Measurements from ENCODE around the gene RAE1.

The RAE1 gene

GRCh38 chr20:57401565-57401918 is 50.5 kb downstream of the RAE1 start:
- no peak for DNase-seq

DNA sequence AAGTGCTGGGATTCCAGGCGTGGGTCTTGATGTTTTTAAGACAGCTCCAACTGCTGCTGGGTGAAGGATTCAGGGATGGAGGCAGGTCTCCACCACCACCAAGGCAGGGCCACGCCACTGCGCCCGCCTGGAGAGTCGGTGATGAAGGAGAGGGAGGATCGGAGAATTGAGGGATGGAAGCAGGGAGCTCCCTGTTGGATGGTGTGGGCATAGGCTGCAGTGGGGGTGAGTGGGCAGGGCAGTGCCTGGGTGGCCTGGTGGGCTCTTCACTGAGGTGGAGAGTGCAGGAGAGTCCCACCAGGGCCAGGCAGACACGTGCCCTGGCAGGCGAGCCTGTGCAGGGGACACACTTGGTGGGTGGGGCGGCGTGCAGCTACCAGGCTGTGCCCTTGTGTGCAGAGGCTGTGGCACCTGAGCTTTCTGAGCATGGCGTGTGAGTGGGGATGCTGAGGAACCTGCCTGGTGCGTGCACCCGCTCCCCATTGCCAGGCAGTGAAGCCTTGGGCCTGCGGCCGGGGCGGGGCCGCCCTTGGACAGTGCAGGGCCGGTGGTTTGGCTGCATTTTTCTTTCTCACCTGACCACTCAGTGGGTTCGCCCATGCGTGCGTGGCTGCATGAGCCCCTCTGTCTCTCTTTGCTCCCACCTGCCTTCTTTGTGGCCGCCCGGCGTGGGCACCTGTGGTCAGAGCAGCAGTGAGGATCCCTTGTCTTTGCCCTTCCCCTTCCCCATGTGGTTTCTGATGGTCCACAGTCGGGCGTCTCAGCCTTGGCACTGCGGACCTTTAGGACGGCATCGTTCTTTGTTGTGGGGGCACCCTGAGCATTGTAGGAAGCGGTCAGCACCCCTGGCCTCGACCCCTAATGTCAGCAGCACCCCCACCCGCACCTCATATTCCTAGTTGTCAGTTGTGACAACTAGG is 51.4 kb downstream of the RAE1 start:
- DNase-seq, result no peak

GRCh38 chr20:57403216-57403615 is 52.2 kb downstream of the RAE1 start:
- no peak for DNase-seq

DNA sequence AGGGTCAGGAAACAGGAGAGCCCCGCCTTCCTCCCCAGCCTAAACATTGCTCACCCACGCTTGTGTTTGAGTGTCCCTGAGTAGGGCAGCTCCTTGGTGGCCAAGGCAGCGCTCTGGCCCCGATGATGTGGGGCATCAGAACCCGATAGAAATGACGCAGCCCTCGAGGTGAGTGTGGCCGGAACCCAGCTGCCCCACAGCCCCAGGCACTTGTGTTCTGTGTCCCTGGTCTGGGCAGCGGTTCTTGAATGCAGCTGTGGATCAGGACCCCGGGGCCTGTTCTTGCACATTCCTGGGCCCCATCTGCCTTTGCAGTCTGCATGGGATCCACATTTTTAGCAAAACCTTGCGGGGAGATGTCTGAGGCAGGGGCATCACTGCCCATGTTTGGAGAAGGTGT is 53.0 kb downstream of the RAE1 start:
- no peak for DNase-seq

- no peak for DNase-seq
Observed at GRCh38 chr20:57404419-57405072, 53.5 kb downstream of the RAE1 start.

DNA sequence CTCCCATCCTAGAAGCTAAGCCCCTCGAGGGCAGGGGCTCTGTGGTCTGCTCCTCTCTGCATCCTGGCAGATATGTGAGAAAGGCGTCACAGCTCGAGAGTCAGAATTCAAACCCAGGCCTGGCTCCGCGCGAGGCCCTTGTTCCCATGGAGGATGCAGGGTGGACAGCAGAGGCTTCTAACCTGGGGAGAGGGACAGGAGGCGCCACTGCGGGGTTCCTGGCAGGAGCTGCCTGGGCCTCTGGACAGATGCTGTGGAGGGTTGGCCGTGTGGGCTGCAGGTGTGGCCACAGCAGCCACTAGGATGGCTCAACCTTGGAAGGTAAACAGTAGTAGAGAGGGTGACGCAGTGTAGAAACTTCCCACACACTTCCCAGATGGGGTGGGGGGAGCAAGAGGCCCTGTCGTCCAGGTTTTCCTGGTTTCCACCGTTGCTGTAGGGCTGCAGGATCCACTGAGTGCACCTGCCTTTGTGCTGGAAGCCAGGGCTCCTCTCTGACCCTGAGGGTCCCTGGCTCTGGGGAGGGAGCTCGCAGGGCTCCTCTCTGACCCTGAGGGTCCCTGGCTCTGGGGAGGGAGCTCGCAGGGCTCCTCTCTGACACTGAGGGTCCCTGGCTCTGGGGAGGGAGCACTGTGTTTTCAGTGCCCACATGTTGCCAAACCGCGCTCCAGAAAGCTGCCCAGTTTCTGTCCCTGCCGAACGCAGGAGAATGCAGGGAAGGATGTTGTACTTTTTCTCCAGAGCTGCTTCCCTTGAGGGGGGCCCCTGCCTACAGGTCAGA is 54.4 kb downstream of the RAE1 start:
- no peak for DNase-seq

GRCh38 chr20:57407541-57407956 is 56.5 kb downstream of the RAE1 start:
- no peak for DNase-seq

- DNase-seq, result no peak
Observed at GRCh38 chr20:57408131-57408530, 57.1 kb downstream of the RAE1 start.

- no peak for DNase-seq
Observed at GRCh38 chr20:57408536-57409233, 57.6 kb downstream of the RAE1 start.

DNA sequence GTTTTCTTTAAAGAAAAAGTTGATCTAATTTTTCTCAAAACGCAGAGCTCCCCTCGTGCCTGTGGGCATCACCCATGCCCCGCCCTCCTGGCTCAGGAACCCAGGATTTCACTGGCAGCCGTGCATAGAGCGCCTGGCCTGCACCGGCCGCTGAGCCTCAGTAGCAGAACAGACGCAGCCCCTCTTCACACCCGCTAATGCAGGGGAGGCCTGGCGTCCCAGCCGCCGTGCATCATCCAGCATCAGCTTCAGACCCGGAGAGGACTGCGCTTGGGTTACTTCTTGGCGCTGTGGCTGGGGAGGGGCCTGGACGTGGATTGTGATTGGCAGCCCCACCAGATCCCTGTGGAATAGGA is 58.2 kb downstream of the RAE1 start:
- no peak for DNase-seq

DNA sequence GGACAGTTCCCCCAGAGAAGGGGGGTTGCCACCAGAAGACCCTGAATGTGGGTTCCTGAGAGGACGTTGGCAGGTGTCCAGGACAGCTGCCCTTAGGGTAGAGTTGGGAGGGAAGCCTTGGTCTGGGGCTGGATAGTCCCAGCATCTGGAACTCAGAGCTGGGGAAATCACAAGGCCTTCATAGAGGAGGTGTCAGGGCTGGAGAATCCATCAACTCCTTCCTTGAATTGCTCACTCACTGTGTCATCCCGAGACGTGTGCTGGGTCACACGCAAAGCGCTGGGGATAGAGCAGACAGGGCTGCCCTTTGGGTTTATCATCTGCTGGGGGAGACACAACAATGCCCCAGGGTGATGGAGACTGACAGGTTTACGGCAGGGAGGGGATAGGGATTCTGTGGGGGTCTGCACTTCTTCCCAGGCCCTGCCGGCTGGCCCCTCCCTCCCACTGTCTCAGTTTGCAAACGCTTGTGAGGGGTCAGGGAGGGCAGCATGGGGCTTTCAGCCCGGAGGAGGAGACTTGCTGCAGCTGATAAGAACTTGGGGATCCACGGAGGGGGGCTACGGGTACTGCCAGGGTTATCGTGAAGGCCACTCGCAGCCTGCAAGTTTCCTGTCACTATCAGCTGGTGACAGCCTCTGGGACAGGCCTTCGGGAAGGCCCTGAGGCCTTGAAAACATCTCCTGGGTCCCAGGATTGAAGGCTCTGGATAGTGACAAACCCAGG is 58.8 kb downstream of the RAE1 start:
- DNase-seq, result peak; percentile 36

- no peak for DNase-seq
Observed at GRCh38 chr20:57410398-57410920, 59.4 kb downstream of the RAE1 start.

DNA sequence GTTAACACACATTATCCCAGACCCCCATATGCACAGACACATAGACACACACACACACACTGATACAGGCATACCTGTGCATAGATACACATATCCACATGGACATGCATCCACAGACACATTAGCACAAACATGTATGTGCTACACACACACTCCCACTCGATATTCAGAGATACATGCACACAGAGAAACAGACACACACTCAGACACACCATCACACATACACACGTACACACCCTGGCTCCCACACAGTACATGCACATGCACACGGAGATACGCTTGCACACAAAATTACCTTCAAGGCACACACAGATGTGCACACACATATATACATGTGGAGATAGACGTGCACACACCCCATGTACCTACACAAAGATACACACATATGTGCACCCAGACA is 59.9 kb downstream of the RAE1 start:
- no peak for DNase-seq

DNA sequence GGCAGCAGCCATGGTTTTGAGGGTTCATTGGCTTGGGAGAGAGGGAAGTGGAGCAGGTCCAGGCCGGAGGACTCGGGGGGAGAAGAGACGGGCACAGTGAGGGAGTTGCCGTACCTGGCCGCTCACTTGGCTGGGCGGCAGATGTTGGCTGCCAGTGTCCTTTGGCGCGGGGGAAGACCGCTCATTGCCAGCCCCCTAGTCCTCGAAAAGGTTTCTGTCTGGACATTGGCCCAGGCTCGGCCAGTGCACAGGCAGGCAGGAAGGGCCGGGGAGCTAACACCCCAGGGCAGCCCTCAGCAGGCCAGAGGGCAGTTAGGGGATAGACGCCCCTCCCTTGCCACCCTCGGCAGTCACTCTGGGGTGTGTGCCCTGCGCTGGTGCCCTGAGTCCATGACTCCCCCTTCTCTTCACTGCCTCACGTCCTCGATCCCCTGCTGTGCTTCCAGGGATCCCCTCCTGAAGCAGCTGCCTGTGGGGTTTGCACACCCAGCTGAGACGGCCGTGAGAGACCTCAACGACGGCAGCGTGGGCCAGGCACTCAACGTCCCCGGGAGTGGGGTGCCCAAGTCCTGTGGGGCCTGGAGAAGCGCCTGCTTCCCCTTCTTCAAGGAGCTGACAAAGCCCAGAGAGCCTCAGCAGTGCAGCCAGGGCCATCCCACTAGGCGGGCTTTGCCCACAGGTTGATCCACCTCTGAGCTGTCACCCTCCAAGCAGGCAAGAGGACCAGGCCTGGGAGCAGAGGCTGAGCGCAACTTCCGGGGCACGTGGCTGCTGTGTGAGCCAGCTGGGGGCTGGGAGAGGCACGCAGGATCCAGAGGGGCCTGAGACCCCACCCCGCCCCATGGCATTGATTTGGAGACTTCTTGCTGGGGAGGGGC is 60.6 kb downstream of the RAE1 start:
- DNase-seq, result no peak

DNA sequence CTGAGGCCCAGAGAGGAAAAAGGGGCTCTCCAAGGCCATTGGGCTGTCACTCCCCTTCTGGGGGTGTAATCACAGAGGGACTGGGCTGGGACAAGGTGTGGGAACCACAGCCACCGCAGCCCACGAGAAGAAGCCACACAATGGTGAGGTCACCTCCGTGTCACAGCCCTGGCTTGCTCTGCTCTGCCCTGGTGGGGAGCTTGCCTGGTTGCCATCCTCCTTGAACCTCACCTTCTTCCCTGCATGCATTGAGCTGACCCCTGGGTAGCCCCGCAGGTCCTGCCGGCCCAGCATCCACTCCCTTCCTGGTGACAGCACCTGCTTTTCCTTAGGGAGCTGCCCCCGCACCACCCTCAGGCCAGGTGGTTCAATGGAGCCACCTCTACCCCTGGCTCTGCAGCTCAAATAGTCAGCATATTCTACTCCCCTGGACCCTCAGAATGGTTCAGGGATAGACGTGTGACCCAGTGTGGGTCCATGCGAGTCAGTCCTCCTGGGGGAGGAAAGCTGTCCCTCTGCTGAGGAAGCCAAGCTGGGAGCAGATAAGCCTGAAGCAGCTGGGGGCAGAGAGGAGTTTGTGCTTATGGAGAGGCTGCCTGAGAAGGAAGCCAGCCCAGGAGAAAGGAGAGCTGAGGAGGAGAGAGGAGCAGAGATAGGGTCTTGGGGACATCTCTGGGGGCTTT is 61.4 kb downstream of the RAE1 start:
- DNase-seq, result no peak

DNA sequence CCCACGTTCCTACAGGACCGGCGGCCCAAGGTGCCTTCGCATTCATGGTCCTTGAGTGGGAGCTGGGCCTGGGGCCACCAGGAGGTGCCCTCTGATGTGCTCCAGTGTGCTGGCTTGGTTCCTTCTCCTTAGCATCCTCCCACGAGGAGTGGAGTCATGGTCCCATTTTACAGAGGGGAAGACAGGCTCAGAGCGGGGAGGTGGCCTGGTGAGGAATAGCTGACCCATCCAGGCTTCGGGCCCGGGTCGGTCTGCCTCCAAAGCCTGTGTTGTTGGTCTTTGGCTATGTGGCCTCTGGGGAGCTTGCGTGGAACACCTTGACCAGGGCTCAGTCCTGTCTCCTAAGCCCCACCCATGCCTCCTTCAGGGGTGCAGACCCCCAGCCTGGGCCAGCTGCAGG is 62.9 kb downstream of the RAE1 start:
- DNase-seq, result no peak

GRCh38 chr20:57414867-57415592 is 64.0 kb downstream of the RAE1 start:
- no peak for DNase-seq

GRCh38 chr20:57415771-57416170 is 64.7 kb downstream of the RAE1 start:
- no peak for DNase-seq

- no peak for DNase-seq
Observed at GRCh38 chr20:57416296-57417022, 65.4 kb downstream of the RAE1 start.

All from eye (tissue), 1 donor.